Parietal lobe (tissue), 2 donors: ENCODE results near the gene STAP1. TPM values are rescaled to one million over a fixed set of nuclear protein-coding genes. Genes with fewer than 3 reads are reported as not detected.

Source experiments
- small RNA-seq: library from RNA; depleted of rRNA; stranded (forward); fragments of <200 nt; gene quantifications from one replicate; pipeline ENCODE3, GENCODE V24; 2014; ENCODE audit warnings: low replicate concordance
- total RNA-seq: library from RNA; depleted of rRNA; stranded (reverse); fragments of >200 nt; gene quantifications from one replicate; pipeline ENCODE4 v1.2.3, GENCODE V29; 2014

Gene STAP1
- not detected for total RNA-seq

DNA sequence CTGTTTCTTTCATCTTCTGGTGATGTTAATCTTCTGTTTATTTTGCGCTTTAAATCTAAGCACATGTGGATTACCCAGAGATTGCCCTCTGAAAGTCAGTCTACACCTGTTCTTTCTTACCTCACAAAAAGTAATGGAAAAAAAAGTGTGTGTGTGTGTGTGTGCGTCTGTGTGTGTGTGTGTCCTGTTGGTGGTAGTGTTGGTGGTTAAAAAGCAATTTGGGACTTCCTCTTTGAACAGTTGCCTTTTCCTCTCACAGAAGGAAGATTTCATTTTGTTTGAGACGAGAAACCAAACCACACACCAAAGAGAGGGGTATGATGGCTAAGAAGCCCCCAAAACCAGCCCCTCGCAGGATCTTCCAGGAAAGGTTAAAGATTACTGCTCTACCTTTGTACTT lies at the start of gene STAP1:
STAP1 (plus strand) TSS at position 235 of the 400 bp plus-strand sequence; CDS start at position 318, 83 bp downstream.

DNA sequence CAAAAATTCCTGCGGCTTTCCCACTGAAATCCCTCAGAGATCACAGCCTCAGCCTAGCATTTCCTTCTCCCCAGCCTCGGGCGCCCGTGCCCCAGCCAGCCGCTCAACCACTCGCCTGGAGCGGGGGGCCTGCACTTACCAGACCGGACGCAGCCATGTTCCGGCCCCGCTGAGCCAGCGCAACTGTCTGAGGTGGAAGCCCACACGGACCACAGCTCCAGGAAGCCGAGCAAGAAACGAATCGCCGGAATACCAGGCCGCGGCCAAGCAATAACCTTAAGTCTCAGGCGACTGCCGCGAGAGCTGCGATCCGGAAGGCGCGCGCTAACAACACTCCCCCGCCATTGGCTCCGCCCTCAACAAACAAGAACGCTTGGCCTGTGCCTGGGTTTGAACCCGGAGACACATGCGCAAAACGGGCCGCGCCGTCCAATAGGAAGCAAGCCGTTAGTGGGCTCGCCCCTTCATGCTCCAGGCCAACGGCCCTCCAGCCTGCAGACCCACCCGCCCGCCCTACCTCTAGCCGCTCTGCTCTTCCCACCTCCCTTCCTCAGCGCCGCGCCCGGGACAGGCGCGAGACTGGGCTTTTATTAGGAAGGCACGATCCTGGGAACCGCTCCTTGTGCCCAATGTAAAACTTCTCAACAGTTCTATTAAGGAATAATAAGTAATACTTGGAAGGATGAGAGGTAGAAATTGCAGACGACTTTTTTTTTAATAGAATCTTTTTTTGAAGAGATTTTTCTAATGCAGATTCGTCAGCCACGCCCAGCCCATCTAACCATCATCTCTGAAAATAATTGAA lies 13.1 kb upstream of the STAP1 start, which contains the start of gene CENPC:
CENPC (minus strand) TSS at position 305 of the 805 bp plus-strand sequence; CDS start at position 157, 148 bp downstream.

Small RNAs within 50 kb of the gene (small RNA-seq; reads per million reads assigned to genes)
- gene AC096720.1: not detected

Other genes starting within 250 kb of the STAP1 start
- gene CENPC, start 13.2 kb upstream of the STAP1 start, total RNA-seq: 55.1 TPM
- 148 TPM for gene UBA6, start 142.4 kb downstream of the STAP1 start, total RNA-seq
- gene GNRHR, start 195.7 kb downstream of the STAP1 start, total RNA-seq: not detected